Choroid plexus epithelial cell (primary cell): ENCODE results near the gene LENG9.
A peak's percentile ranks its signal among the peaks of the same experiment; 100 is the strongest.

Experiments used
- DNase-seq: peaks from one replicate; pipeline ENCODE4 v3.0.0-alpha.2; 2010; ENCODE audit warnings: low read depth
- H3K4me3 ChIP-seq: 2 replicates; pipeline ENCODE4 v1.5.1; 2011; ENCODE audit warnings: low read depth, mild to moderate bottlenecking, control low read depth, low read length, moderate library complexity
- CTCF ChIP-seq: conservative IDR thresholded peaks from 2 replicates; pipeline ENCODE4 v1.5.1; 2011; ENCODE audit warnings: low read depth, mild to moderate bottlenecking, control low read depth, inconsistent platforms, low read length, moderate library complexity

Gene LENG9

GRCh38 chr19:54482889-54483288, 19.3 kb upstream of the LENG9 start:
- H3K4me3 ChIP-seq: no peak overlapping the region
- TF ChIP-seq CTCF: no peak

GRCh38 chr19:54481326-54481930, 17.9 kb upstream of the LENG9 start:
- DNase-seq: peak; percentile 54
- no peak overlapping the region for H3K4me3 ChIP-seq
- peak; percentile 84 for TF ChIP-seq CTCF

More at GRCh38 chr19:54482889-54483288, 19.3 kb upstream of the LENG9 start:
- DNase-seq: no peak

- no peak for DNase-seq
- no peak for TF ChIP-seq CTCF
- no peak overlapping the region for H3K4me3 ChIP-seq
These were observed 16.5 kb upstream of the LENG9 start for GRCh38 chr19:54480051-54480450.

GRCh38 chr19:54478677-54479266, 15.2 kb upstream of the LENG9 start:
- H3K4me3 ChIP-seq: no peak overlapping the region
- DNase-seq: peak; percentile 67
- peak; percentile 77 for TF ChIP-seq CTCF

GRCh38 chr19:54477650-54478049, 14.1 kb upstream of the LENG9 start:
- peak; percentile 22 for DNase-seq
- TF ChIP-seq CTCF: peak; percentile 31
- H3K4me3 ChIP-seq: no peak overlapping the region

GRCh38 chr19:54475706-54476105, 12.1 kb upstream of the LENG9 start:
- no peak for DNase-seq
- H3K4me3 ChIP-seq: no peak overlapping the region
- TF ChIP-seq CTCF: no peak

GRCh38 chr19:54473892-54474372, 10.4 kb upstream of the LENG9 start:
- no peak for DNase-seq
- TF ChIP-seq CTCF: no peak
- H3K4me3 ChIP-seq: no peak overlapping the region
